NCI-H1694 treated with DMSO at 0.1 percent for 48 hours (cell line): Measurements from ENCODE around the gene NECAB2.

Experiments used
- DNase-seq: peaks from one replicate; lab custom pipeline; 2025; lab: John Stamatoyannopoulos, UW

The NECAB2 gene

DNA sequence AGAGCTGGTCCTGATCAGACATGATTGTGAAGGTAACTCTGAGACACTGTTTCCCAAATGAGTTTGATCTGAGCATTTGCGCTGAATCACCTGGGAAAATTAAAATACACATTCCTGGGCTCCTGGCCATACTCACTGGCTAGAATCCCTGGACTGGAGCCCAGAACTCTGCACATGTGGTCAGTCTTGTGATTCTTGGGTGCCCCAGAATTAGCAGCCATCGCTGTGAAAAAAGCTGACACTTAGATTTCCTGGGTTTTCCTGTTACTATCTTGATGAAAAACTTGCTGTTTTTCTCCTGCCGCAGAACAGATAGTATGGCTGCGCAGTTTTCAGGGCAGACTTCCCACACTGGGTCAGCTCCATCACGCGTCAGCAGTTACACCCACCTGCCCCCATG, 24.6 kb downstream of the NECAB2 start:
- no peak for DNase-seq

DNA sequence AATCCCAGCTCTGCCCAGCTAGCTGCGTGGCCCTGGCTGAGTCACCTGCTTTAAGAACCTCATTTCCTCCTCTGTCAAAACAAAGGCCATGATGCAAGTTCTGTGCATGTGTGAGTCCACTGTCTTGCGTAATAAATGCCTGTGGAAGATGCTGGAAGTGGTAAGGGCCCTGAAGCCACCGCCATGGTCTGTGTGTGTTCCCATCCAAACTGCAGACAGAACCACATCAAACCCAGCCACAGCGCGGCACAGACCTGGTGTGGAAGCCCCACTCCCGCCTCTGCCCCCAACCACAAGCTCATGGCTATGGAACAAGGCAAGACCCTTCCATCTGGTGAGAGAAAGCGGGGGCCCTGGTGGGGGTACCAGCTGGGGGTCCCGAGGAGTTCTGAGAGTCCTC, 26.0 kb downstream of the NECAB2 start:
- no peak for DNase-seq

DNA sequence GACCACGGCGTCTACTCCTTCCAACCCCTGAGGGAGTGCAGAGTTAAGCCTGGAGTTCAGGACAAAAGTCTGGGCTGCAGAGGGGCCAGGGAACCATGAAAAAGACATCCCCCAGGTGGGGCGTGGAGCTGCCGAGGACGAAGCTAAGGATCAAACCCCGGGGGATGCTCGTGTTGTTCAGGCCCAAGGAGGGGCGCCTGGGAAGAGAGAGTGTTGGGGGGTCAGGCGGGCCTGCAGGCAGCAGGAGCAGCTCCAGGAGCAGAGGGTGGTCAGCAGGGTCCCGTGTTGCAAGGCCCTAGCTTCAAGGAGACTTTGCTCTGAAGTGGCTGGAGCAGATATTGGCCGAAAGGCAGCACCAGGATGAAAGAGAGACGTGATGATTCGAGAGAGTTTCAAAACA, 26.7 kb downstream of the NECAB2 start:
- no peak for DNase-seq

DNA sequence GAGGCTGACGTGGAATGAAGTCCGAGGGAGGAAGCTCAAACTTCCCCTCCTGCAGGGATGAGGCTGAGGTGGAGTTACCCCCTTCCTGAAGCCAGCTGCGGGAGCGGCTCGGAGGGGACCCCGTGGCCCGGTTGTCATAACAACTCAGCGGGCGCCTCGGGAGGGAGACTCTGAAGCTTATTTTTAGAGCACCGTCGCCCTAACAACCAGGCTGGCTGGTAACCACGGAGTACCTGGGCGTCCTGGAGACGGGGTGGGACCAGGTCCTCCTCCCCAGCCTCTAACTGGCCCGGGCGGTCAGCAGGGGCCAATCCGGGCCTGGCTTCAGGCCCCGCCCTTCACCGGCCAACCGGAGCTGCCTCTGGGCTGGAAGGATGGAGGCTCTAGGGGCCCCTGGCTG, 27.7 kb downstream of the NECAB2 start:
- no peak for DNase-seq

DNA sequence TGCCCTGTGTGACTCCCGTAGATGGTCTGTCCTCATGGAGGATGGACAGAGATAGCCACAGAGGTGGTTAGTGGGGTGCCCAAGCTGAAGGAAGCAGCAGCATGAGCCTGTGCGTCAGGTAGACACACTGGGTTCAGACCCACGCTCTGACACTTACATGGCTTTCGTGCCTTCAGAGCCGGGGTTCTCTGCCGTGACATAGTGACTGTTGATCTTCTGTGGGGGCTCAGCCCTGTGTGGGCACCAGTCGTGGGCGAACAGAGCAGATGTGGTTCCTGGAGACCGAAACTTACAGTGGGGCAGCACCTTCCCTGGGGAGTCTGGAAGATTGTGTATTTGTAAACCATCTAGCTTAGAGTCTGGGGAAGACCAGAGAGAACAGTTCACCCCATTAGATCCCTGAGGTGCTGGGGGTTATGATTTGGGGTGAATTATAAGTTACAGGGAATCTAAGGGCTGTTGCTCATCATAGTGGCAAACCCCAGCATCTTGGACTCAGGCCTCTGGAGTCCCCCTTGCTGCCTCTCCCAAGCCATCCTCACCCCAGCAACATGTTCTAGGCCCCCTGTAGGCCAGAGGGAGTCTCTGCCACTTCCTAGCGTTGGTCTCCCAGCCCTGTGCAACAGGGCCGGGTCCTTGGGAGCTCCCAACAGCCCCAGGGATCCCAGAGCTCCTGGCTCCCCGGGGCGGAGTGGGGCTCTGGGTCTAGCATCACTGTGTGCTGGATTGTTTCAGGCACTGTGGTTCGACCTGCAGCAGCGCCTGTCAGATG, 28.6 kb downstream of the NECAB2 start:
- no peak for DNase-seq

DNA sequence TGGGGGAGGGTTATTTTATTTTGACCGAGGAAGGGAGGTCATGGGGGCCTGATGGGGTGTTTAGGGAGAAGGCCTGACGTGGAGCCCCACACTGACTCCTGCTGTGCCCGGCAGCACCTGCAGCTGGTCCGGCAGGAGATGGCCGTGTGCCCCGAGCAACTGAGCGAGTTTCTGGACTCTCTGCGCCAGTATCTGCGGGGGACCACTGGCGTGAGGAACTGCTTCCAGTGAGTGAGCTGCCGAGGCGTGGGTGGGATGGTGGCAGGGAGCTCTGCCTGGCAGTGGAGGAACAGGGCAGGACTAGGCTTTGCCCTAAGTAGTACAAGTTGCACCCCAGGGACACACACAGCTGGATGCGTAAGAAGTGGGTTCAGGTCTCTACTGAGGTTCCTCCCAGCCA, 30.0 kb downstream of the NECAB2 start:
- no peak for DNase-seq

DNA sequence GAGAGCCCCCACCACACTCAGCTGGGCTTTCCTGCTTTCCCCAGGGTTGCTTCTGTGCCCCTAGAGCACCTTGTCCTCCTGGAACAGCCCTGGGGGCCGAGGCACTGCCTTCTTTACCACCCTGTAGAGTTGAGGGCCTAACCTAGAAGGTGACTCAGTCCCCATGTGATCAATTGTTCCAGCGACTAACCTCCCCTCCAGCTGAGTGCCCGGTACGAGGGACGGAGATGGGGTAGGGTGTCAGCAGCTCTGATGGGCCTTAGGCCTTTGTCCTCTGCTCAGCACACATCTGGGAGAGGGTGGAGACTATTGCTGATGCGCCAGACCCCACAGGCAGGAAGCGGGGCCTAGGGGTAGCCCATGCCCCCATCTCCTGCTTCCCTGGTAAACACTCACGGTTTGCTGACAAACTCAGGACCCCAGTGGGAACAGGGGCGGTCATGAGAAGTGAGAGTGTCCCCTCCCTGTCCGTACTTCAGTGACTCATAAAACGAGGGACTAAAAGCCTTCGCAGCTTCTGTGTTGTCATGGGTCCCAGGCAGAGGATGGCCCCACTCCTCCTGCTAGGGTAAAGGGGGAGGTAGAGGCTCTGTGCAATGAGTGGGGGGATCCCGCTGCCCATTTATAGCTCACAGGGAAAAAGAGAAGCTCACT, 33.1 kb downstream of the NECAB2 start:
- DNase-seq: no peak

DNA sequence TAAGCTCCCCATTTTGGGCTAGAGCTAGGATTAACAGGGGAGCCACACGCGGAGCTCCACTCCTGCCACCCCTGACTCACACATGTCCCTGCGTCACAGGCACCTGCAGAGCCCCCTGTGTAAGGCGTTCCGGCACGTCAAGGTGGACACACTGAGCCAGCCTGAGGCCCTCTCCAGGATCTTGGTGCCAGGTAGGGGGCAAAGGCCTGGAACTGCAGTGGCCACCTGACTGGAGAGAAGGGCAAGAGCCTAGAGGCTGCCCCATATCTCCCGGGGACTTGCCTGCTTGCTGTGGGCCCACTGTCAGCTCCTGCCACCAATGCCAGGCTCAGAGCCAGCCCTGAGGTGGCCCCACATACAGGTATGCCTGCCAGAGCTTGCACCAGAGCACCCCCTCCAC, 33.7 kb downstream of the NECAB2 start:
- DNase-seq: no peak

DNA sequence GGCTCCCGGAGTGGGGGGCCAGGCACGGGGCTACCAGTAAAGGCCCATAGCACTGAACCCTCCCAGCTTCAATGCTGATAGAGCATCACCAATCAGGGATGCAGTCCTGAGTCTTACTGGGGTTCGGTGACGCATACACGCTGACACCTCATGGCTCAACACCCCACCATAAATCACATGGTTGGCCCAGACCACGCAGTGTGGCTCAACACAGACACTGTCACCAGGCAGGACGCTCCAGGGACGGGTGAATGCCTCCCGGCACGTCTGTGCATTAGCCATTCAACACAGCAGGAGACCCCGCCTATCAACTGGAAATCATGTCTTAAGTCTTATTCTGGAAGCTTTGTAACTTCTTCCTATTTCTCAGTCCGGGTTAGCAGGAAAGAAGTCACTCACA, 35.0 kb downstream of the NECAB2 start:
- DNase-seq: no peak

DNA sequence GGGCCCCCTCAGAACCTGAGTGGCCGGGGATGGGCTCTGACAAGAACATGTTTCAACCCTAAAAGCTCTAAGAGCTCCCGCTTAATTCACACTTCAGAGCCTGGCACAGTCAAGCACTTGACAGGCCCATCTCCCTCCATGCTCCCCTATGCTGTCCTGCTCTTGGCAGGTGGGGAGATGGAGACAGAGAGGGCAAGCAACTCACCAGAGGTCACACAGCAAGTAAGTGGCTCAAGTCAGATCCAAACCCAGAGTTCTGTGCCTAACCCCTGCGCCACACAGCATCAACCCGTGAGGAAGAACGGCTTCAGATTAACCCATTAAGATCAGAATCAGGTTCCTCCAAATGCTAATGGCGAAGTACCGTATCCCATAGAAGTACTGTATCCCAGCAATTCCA, 36.4 kb downstream of the NECAB2 start:
- DNase-seq: no peak

DNA sequence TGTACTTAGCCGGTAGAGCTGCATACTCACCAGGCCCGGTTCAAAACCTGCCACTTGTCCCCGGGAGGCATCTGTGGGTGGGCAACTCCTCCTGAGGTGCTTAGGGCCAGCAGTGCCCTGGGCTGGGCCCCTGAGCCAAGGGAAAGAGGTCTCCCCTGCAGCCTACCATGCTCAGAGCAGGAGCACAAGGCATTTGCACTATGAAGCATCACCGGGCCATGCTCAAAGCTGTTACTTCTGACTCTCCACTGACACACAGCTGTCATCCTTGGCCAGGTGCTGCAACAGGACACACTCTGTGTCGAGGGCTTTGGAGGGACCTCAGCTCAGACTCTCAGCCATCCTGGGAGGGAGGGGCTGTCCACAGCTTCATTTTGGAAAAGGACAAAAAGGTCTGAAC, 37.3 kb downstream of the NECAB2 start:
- no peak for DNase-seq

DNA sequence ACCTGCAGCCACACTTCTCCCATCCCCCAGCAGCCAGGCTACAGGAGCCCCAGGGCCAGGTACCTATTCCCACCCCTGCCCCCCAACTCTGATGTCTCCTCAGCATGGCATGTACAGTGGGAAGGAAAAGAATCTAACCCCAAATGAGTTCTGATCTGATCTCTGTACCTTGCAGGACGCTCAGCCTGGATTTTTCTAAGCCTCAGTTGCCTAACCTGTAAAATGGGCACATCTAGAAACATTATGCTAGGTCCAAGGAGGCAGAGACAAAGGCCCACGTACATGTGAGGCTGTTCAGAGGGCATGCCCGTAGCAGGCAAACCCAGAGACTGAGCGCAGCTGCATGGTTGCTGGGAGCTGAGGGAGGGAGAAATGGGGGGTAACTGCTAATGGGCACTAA, 39.5 kb downstream of the NECAB2 start:
- no peak for DNase-seq

DNA sequence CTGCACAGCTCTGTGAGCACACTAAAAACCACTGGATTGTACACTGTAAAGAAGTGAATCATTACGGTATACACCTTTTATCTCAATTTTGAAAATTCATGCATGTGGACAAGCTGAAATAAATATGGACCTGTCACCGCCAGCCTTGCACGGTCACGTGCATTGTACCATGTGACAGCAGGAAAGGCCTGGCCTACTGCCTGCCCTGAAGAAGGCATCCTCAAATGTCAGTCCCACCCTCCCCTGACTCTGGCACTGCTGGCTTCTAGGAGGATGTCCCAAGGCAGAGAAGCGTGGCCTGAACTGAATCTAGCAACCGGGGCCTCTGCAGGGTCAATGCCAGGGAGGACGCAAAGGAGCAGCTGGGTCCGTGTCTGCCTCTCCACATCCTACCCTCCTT, 39.9 kb downstream of the NECAB2 start:
- no peak for DNase-seq

DNA sequence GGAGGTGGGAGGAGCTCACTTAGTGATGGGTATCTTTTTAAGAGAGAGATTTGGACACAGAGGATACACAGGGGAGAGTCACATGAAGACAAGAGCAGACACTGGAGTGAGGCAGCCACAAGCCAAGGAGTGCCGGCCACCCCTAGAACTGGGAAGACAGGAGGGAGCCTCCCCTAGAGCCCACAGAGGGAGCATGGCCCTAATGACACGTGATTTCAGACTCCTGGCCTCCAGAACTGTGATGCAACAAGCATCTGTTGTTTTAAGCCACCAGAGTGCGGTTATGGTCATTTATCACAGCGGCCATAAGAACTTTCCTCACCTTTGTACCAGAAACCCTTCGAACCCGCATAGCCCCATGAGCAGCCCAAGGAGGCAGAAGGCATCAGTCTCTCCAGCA, 41.2 kb downstream of the NECAB2 start:
- no peak for DNase-seq

DNA sequence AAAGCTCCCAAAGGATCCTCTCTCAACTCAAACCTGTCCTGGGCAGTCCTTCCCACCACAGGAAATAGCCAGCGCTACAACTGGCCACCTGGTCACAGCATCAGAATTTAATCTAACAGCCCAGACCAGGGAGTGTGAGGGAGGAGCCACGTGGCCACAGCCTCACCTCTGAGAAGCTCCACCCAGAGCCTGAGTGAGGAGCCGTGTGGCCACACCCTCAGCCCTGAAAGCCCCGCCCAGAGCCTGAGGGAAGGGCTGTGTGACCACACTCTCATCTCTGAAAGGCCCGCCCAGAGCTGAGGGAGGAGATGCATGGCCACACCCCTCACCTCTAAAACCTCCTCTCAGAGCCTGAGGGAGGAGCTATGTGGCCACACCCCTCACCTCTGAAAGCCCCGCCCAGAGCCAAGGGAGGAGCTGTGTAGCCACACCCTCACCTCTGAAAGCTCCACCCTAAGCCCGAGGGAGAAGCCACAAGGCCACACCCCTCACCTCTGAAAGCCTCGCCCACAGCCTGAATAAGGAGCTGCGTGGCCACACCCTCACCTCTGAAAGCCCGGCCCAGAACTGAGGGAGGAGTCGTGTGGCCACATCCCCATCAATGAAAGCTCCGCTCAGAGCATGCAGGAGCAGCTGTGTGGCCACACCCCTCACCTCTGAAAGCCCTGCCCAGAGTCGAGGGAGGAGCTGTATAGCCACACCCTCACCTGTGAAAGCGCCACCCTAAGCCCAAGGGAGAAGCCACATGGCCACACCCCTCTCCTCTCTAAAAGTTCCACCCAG, 45.9 kb downstream of the NECAB2 start:
- DNase-seq: no peak

DNA sequence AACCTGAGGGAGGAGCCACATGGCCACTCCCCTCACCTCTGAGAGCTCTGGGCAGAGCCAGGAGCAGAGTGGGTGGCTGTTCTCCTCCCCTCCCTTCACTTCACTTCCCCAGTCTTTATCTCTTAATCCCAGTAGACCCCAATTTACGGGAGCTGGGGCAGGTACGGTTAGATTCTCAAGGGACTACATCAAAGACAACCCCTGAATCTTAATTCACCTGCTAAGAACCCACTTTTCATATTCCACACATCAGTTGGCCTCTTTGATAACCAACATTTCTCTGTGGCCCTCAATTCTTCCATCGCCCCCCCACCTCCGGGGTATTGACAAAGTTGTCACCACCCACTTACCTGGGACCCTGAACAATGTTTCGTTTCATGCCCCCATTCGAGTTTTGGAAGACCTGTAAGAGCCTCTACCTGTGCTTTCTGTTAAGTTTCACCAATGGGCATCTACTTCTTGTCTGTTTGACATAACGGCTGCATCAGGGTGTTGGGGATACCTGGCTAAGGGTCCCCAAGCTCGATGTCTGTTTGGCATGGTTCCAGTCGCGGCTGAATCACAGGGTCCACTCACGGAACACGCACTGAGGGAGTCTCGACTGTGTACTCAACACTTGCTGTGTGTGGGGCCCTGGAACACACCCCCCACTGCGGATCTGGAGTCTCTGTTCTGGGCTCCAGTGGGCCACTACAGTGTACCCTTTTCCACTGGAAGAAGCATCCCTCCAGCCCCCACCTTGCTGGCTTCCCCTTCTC, 46.7 kb downstream of the NECAB2 start:
- no peak for DNase-seq

DNA sequence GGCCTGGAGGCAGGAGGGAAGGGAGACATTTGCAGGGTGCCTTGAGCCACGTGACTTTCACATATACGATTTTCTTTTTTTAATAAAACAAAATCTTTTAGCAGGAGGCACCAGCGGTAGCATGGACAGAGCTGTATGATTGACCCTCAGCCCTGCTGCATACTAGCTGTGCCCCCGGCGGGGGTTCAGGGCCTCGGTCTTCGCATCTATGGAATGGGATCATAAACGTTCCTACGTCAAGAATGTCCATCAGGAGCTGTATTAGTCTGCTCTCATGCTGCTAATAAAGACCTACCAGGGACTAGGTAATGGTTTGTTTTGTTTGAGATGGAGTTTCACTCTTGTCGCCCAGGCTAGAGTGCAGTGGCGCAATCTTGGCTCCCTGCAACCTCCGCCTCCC, 47.4 kb downstream of the NECAB2 start:
- DNase-seq: no peak

DNA sequence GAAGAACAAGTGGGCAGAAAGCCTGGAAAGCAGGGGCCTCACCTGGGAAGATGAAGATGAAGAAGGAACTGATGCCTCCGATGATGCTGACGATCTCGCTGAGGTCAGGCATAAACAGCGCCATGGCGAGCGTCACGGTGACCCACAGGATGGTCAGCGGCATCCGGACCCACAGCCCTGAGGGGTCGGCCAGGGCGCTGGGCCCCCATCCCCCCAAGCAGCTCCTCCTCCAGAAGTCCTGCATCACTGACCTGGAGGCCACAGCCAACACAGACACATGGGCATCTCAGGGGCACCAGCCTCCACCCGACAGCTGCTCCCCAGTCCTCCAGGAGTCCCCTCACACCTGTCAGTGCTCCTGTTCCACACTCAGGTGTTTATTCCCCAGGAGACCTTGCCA, 48.4 kb downstream of the NECAB2 start:
- no peak for DNase-seq

DNA sequence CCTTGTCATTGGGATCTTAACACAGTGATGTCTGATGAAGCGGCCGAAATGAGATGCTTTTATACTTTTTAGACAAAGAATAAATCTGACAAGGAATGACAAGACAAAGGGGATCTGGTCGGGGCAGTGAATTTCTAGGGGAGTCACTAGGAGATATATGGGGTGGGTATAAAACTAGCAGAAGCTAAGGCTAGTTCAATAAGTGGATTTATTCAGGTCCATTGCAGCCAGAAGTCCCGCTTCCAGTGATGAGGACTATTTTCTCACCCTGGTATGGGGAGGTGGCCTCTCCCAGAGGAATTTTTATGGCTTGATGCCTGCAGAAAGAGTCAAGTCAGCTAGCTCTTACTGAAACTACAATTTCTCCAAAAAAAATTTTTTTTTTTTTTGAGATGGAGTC, 50.7 kb downstream of the NECAB2 start:
- no peak for DNase-seq

DNA sequence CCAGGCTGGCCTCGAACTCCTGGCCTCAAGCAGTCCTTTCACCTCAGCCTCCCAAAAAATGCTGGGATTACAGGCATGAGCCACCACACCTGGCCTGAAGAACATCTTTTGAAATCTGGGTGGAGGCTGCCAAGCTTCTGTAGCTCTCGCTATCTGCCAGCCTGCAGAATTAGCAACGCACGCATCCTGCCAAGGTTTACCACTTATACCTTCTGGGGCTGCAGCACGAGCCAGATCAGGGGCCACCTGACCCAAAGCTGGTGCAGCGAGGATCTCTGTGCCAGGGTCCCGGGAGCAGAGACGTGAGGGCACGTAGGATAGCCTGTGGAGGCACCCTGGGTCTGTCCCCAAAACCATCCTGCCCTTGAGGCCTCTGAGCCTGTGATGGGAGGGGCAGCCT, 52.3 kb downstream of the NECAB2 start:
- no peak for DNase-seq

DNA sequence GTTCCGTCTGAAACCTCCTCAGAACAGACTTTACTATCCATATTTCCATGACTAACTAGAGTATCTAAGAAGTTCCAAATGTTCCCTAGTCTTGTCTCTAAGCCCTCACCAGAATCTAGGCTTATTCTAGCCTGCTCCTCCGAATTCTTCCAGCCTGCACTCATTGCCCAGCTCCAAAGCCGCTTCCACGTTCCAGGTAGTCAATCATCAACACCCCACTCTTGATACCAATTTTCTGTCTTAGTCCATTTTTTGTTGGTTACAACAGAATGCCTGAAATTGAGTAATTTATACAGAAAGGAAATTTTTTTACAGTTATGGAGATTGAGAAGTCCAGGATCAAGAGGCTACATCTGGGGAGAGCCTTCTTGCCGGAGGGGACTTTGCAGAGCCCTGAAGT, 53.4 kb downstream of the NECAB2 start:
- no peak for DNase-seq

DNA sequence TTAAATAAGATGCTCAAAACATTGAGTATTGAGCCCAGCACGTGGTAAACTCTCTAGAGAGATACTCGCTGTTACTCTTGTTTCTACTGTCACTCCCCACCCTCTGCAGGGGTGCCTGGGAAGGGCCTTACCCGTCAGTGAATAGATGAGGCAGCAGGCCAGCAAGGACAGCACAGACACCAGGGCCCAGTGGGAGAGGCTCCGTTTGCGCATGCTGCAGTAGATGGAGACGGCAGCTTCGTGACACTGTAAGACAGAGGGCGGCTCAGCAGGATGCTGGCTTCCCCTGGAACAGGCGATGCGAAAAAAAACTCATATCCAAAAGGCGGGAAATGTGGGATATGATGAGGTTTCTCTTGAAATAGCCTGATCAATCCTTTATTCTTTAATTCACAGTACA, 54.6 kb downstream of the NECAB2 start:
- no peak for DNase-seq

DNA sequence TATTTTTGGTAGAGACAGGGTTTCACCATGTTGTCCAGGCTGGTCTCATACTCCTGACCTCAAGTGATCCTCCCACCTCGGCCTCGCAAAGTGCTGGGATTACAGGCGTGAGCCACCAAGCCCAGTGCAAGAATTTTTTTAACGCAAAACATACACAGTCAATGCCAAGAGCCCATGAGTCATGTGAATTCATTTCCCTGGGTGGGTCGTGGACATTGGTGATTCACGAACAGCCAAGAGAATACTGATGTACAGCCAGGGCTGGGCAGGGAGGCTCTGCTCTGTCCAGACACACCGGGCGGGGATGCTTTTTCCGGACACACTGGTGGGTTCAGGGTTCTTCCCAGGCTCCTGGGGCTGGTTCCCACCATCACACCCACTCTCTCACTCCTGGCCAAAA, 56.8 kb downstream of the NECAB2 start:
- DNase-seq: no peak
